Ishikawa (cell line): ENCODE measurements around the gene HCFC1R1.

Experiments used
- CEBPB ChIP-seq: IDR thresholded peaks from 2 replicates; pipeline ENCODE4 v1.6.1; 2012
- CREB1 ChIP-seq: IDR thresholded peaks from 2 replicates; pipeline ENCODE4 v1.6.1; 2012; ENCODE audit warnings: low read depth
- EGR1 ChIP-seq: IDR thresholded peaks from 2 replicates; pipeline ENCODE4 v1.6.1; 2012
- EP300 ChIP-seq: IDR thresholded peaks from 2 replicates; pipeline ENCODE4 v1.6.1; 2012; ENCODE audit warnings: borderline replicate concordance
- FOXM1 ChIP-seq: IDR thresholded peaks from 2 replicates; pipeline ENCODE4 v1.6.1; 2012; ENCODE audit warnings: low read depth, borderline replicate concordance
- NFIC ChIP-seq: IDR thresholded peaks from 2 replicates; pipeline ENCODE4 v1.6.1; 2012
- RAD21 ChIP-seq: IDR thresholded peaks from 2 replicates; pipeline ENCODE4 v1.6.1; 2012; ENCODE audit warnings: low read depth
- REST ChIP-seq: IDR thresholded peaks from 2 replicates; pipeline ENCODE4 v1.6.1; 2012; ENCODE audit warnings: low read depth, mild to moderate bottlenecking
- TAF1 ChIP-seq: IDR thresholded peaks from 2 replicates; pipeline ENCODE4 v1.6.1; 2012; ENCODE audit warnings: low read depth, mild to moderate bottlenecking
- TCF12 ChIP-seq: IDR thresholded peaks from 2 replicates; pipeline ENCODE4 v1.6.1; 2012; ENCODE audit warnings: low read depth
- TEAD4 ChIP-seq: IDR thresholded peaks from 2 replicates; pipeline ENCODE4 v1.6.1; 2012
- USF1 ChIP-seq: IDR thresholded peaks from 2 replicates; pipeline ENCODE4 v1.6.1; 2012
- YY1 ChIP-seq: IDR thresholded peaks from 2 replicates; pipeline ENCODE4 v1.6.1; 2012; ENCODE audit warnings: low read depth
- ZBTB7A ChIP-seq: IDR thresholded peaks from 2 replicates; pipeline ENCODE4 v1.6.1; 2012; ENCODE audit warnings: low read depth
- TF ChIP-seq, protein P1 (sequence below): IDR thresholded peaks from 2 replicates; pipeline ENCODE4 v1.6.1; 2012

Gene HCFC1R1, protein sequence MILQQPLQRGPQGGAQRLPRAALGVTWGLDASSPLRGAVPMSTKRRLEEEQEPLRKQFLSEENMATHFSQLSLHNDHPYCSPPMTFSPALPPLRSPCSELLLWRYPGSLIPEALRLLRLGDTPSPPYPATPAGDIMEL

GRCh38 chr16:3023669-3024478 is at the start of gene HCFC1R1, which contains the start of gene THOC6:
Gene HCFC1R1, minus strand, starts transcription at chr16:3023942. Its CDS starts 1 bp downstream, at chr16:3023941.
Gene THOC6, plus strand, starts transcription at chr16:3024035. Its CDS starts 292 bp downstream, at chr16:3024327.
- TF ChIP-seq CEBPB (peak; percentile 22; the same call in 1 of the 2 replicates), TEAD4 (peak; percentile 4), TCF12 (peak; percentile 78), CREB1 (peak; percentile 79), TAF1 (peak; percentile 48; the same call in 1 of the 2 replicates), REST (0 out of 2 replicates have a peak, but pooled peaks have one; percentile 10), RAD21 (no peak), EP300 (peak; percentile 59; the same call in 1 of the 2 replicates), YY1 (0 out of 2 replicates have a peak, but pooled peaks have one; percentile 9), EGR1 (no peak; the same call in 1 of the 2 replicates), FOXM1 (peak; percentile 33; the same call in 1 of the 2 replicates), ZBTB7A (peak; percentile 95), NFIC (no peak; the same call in 1 of the 2 replicates), USF1 (peak; percentile 97)
- TF ChIP-seq, protein P1, sequence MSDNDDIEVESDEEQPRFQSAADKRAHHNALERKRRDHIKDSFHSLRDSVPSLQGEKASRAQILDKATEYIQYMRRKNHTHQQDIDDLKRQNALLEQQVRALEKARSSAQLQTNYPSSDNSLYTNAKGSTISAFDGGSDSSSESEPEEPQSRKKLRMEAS, result peak; percentile 94

DNA sequence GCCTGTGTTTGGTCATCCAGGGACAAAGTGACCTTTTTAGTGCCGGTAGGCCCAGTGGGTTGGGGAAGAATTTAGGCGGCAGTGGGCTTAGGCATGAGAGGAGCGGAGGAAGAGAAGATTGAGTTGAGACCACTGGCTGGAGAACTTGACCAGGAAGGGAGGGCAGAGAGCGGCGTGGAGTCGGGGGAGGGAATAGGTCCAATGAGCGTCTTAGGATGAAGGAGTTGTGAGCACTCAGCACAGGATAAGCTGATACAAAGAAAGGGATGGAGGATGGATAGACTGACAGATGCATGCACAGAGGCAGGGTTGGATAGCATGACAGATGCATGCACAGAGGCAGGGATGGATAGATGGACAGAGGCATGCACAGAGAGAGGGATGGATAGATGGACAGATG is 49.7 kb upstream of the HCFC1R1 start:
- no peak for TF ChIP-seq CEBPB
- no peak for TF ChIP-seq EP300
- TF ChIP-seq NFIC, result no peak
- no peak for TF ChIP-seq EGR1
- TF ChIP-seq, protein P1, result no peak
- no peak for TF ChIP-seq FOXM1
- no peak for TF ChIP-seq RAD21
- TF ChIP-seq TAF1, result no peak

GRCh38 chr16:3071655-3072054 is 47.9 kb upstream of the HCFC1R1 start:
- no peak for TF ChIP-seq FOXM1
- TF ChIP-seq CEBPB, result no peak
- no peak for TF ChIP-seq TEAD4
- TF ChIP-seq EP300, result no peak
- no peak for TF ChIP-seq TAF1
- TF ChIP-seq EGR1, result no peak
- TF ChIP-seq TCF12, result no peak
- no peak for TF ChIP-seq REST
- TF ChIP-seq CREB1, result no peak
- TF ChIP-seq, protein P1, result no peak
- TF ChIP-seq RAD21, result no peak
- no peak for TF ChIP-seq USF1
- TF ChIP-seq NFIC, result no peak
- no peak for TF ChIP-seq YY1
- TF ChIP-seq ZBTB7A, result no peak

- TF ChIP-seq FOXM1 (no peak), TAF1 (no peak), TCF12 (no peak), YY1 (no peak), RAD21 (no peak), CREB1 (no peak), CEBPB (no peak), ZBTB7A (no peak), USF1 (no peak), EGR1 (no peak), EP300 (no peak), NFIC (no peak), TEAD4 (no peak), REST (no peak)
- TF ChIP-seq, protein P1, result no peak
These were observed 46.9 kb upstream of the HCFC1R1 start for GRCh38 chr16:3070608-3071111.
